Measurements from ENCODE around the gene FXYD7.

GRCh38 chr19:35093941-35094647 lies 49.0 kb upstream of the FXYD7 start:
- no peak for TF ChIP-seq REST (tag by site-specific recombination; IDR thresholded peaks at IDR 0.05)
- TF ChIP-seq ATF2 (tag by site-specific recombination; IDR thresholded peaks at IDR 0.05; ENCODE audit: low read depth), result no peak
- TF ChIP-seq BCL11A (tag by site-specific recombination; IDR thresholded peaks at IDR 0.05; ENCODE audit: low read depth), result no peak
- TF ChIP-seq, protein P1, sequence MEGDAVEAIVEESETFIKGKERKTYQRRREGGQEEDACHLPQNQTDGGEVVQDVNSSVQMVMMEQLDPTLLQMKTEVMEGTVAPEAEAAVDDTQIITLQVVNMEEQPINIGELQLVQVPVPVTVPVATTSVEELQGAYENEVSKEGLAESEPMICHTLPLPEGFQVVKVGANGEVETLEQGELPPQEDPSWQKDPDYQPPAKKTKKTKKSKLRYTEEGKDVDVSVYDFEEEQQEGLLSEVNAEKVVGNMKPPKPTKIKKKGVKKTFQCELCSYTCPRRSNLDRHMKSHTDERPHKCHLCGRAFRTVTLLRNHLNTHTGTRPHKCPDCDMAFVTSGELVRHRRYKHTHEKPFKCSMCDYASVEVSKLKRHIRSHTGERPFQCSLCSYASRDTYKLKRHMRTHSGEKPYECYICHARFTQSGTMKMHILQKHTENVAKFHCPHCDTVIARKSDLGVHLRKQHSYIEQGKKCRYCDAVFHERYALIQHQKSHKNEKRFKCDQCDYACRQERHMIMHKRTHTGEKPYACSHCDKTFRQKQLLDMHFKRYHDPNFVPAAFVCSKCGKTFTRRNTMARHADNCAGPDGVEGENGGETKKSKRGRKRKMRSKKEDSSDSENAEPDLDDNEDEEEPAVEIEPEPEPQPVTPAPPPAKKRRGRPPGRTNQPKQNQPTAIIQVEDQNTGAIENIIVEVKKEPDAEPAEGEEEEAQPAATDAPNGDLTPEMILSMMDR (tag by site-specific recombination; IDR thresholded peaks at IDR 0.05), result no peak
- no peak for TF ChIP-seq ZNF707 (tag by site-specific recombination; IDR thresholded peaks at IDR 0.05)
- TF ChIP-seq ZBTB8A (tag by site-specific recombination; IDR thresholded peaks at IDR 0.05), result no peak
- no peak for TF ChIP-seq ZNF639 (tag by site-specific recombination; IDR thresholded peaks at IDR 0.05)
- no peak for TF ChIP-seq ZNF76 (tag by site-specific recombination; IDR thresholded peaks at IDR 0.05; ENCODE audit: borderline replicate concordance, low read depth)
- no peak for TF ChIP-seq ZNF660 (tag by site-specific recombination; IDR thresholded peaks at IDR 0.05)
